ENCODE results near the gene STARD5. TPM values are rescaled to one million over a fixed set of nuclear protein-coding genes. Genes with fewer than 3 reads are reported as not detected.
A peak's percentile ranks its signal among the peaks of the same experiment; 100 is the strongest.

The STARD5 gene
- total RNA-seq, 2 experiments from 2014 or later: 6.5 to 20.3 TPM

GRCh38 chr15:81309647-81310450, 14.1 kb downstream of the STARD5 start:
- Histone ChIP-seq H3K9me2 (ENCODE audit: insufficient read depth, low read length) (no peaks in the 10 kb centered on the region), H2AFZ (ENCODE audit: low read length) (no peak overlapping the region), H3K4me2 (ENCODE audit: low read length) (no peak overlapping the region), H3K9me3 (ENCODE audit: low read length) (no peaks in the 10 kb centered on the region), H3K36me3 (ENCODE audit: insufficient read depth, low read length) (peaks cover 86% of the 10 kb centered on the region), H3K27ac (ENCODE audit: low read depth, low read length, poor library complexity, severe bottlenecking) (no peak overlapping the region), H3K79me2 (ENCODE audit: insufficient read depth, low read depth, low read length) (peaks cover 10% of the 10 kb centered on the region; the same call in 1 of the 2 replicates), H4K20me1 (ENCODE audit: insufficient read depth, low read length) (peaks cover 6% of the 10 kb centered on the region; the same call in 1 of the 2 replicates), H3K4me3 (ENCODE audit: low read depth, low read length, poor library complexity, severe bottlenecking) (no peak overlapping the region), H3K4me1 (ENCODE audit: insufficient read depth, low read length, poor library complexity, severe bottlenecking) (peaks cover 34% of the 10 kb centered on the region)
- POLR2A ChIA-PET: interaction anchor here (0.7 to 2.3 kb wide), 2 partner anchors 13 to 18 kb away, joined by 3 to 12 read pairs; no protein-coding TSS in a partner anchor
- DNase-seq (ENCODE audit: low spot score): no peak
- intact Hi-C loops (cut with micrococcal nuclease; ENCODE audit: unreplicated experiment): no loop called here
- no TSS peak for BruUV-seq (replicated peaks)
- CTCF ChIA-PET (ENCODE audit: unreplicated experiment): no interaction called here
- TF ChIP-seq CTCF (conservative IDR thresholded peaks at IDR 0.05; ENCODE audit: low read length): no peak

GRCh38 chr15:81308260-81308659, 15.7 kb downstream of the STARD5 start:
- H3K4me3 ChIP-seq (ENCODE audit: low read depth, low read length, poor library complexity, severe bottlenecking): no peak overlapping the region
- H3K36me3 ChIP-seq (ENCODE audit: insufficient read depth, low read length): peaks cover 97% of the 10 kb centered on the region
- H3K9me2 ChIP-seq (ENCODE audit: insufficient read depth, low read length): no peaks in the 10 kb centered on the region
- peaks cover 24% of the 10 kb centered on the region; the same call in 1 of the 2 replicates for H3K79me2 ChIP-seq (ENCODE audit: insufficient read depth, low read depth, low read length)
- H3K4me1 ChIP-seq (ENCODE audit: insufficient read depth, low read length, poor library complexity, severe bottlenecking): peaks cover 41% of the 10 kb centered on the region
- no TSS peak for BruUV-seq (replicated peaks)
- no peak overlapping the region for H3K4me2 ChIP-seq (ENCODE audit: low read length)
- peaks cover 6% of the 10 kb centered on the region; the same call in 1 of the 2 replicates for H4K20me1 ChIP-seq (ENCODE audit: insufficient read depth, low read length)
- TF ChIP-seq CTCF (conservative IDR thresholded peaks at IDR 0.05; ENCODE audit: low read length): no peak
- TF ChIP-seq EZH2phosphoT487 (IDR thresholded peaks at IDR 0.05; ENCODE audit: borderline replicate concordance, low read depth, low read length): no peak
- intact Hi-C loops (cut with micrococcal nuclease; ENCODE audit: unreplicated experiment): no loop called here
- H3K27ac ChIP-seq (ENCODE audit: low read depth, low read length, poor library complexity, severe bottlenecking): no peak overlapping the region
- ChIA-PET CTCF (ENCODE audit: unreplicated experiment) (interaction anchor here (0.8 to 1.7 kb wide), 4 partner anchors 8 to 16 kb away, joined by 3 to 5 read pairs (median 3); partner anchors contain the start of gene STARD5), POLR2A (interaction anchor here (1.2 kb wide), 2 partner anchors 10 to 24 kb away, joined by 3 to 6 read pairs; no protein-coding TSS in a partner anchor)
- no peak overlapping the region for H2AFZ ChIP-seq (ENCODE audit: low read length)
- no peaks in the 10 kb centered on the region for H3K9me3 ChIP-seq (ENCODE audit: low read length)
- no peak for DNase-seq (ENCODE audit: low spot score)

GRCh38 chr15:81304226-81304625, 19.7 kb downstream of the STARD5 start:
- Histone ChIP-seq H3K36me3 (ENCODE audit: insufficient read depth, low read length) (peaks cover 100% of the 10 kb centered on the region), H2AFZ (ENCODE audit: low read length) (no peak overlapping the region), H3K79me2 (ENCODE audit: insufficient read depth, low read depth, low read length) (peaks cover 64% of the 10 kb centered on the region), H3K9me2 (ENCODE audit: insufficient read depth, low read length) (no peaks in the 10 kb centered on the region), H3K9me3 (ENCODE audit: low read length) (no peaks in the 10 kb centered on the region), H3K27ac (ENCODE audit: low read depth, low read length, poor library complexity, severe bottlenecking) (peak overlapping the region; percentile 98), H4K20me1 (ENCODE audit: insufficient read depth, low read length) (peaks cover 26% of the 10 kb centered on the region; the same call in 1 of the 2 replicates), H3K4me2 (ENCODE audit: low read length) (peak overlapping the region; percentile 91), H3K4me1 (ENCODE audit: insufficient read depth, low read length, poor library complexity, severe bottlenecking) (peaks cover 51% of the 10 kb centered on the region), H3K4me3 (ENCODE audit: low read depth, low read length, poor library complexity, severe bottlenecking) (peak overlapping the region; percentile 8)
- CTCF ChIA-PET (ENCODE audit: unreplicated experiment): interaction anchor here (1.6 kb wide), 1 partner anchor 13 kb away, joined by 5 read pairs; no protein-coding TSS in a partner anchor
- DNase-seq (ENCODE audit: low spot score): no peak
- TF ChIP-seq EZH2phosphoT487 (IDR thresholded peaks at IDR 0.05; ENCODE audit: borderline replicate concordance, low read depth, low read length): no peak
- no peak for TF ChIP-seq CTCF (conservative IDR thresholded peaks at IDR 0.05; ENCODE audit: low read length)
- POLR2A ChIA-PET: interaction anchor here (0.8 to 1.7 kb wide), 3 partner anchors 10 to 24 kb away, joined by 3 to 6 read pairs (median 3); no protein-coding TSS in a partner anchor
- BruUV-seq (replicated peaks): no TSS peak
- intact Hi-C loops (cut with micrococcal nuclease; ENCODE audit: unreplicated experiment): no loop called here
